ENCODE measurements around the gene GPR180.

The GPR180 gene

GRCh38 chr13:94656766-94657165 lies 55.1 kb downstream of the GPR180 start:
- no peaks in the 10 kb centered on the region for H3K9me3 Mint-ChIP-seq
- no peak for ATAC-seq
- H3K36me3 Mint-ChIP-seq = no peaks in the 10 kb centered on the region
- H3K27ac Mint-ChIP-seq = no peak overlapping the region
- no peak overlapping the region for H3K4me3 Mint-ChIP-seq
- H3K4me1 Mint-ChIP-seq = no peaks in the 10 kb centered on the region
- H3K27me3 Mint-ChIP-seq = peaks cover 31% of the 10 kb centered on the region

GRCh38 chr13:94657167-94657566 lies 55.5 kb downstream of the GPR180 start:
- H3K4me1 Mint-ChIP-seq = no peaks in the 10 kb centered on the region
- H3K27me3 Mint-ChIP-seq = peaks cover 31% of the 10 kb centered on the region
- no peaks in the 10 kb centered on the region for H3K36me3 Mint-ChIP-seq
- ATAC-seq = no peak
- H3K9me3 Mint-ChIP-seq = no peaks in the 10 kb centered on the region
- H3K4me3 Mint-ChIP-seq = no peak overlapping the region
- no peak overlapping the region for H3K27ac Mint-ChIP-seq

GRCh38 chr13:94658926-94659597 lies 57.4 kb downstream of the GPR180 start:
- H3K4me1 Mint-ChIP-seq = no peaks in the 10 kb centered on the region
- no peak for ATAC-seq
- H3K27ac Mint-ChIP-seq = no peak overlapping the region
- no peaks in the 10 kb centered on the region for H3K9me3 Mint-ChIP-seq
- peaks cover 20% of the 10 kb centered on the region for H3K27me3 Mint-ChIP-seq
- no peaks in the 10 kb centered on the region for H3K36me3 Mint-ChIP-seq
- H3K4me3 Mint-ChIP-seq = no peak overlapping the region

- no peaks in the 10 kb centered on the region for H3K36me3 Mint-ChIP-seq
- no peak overlapping the region for H3K4me3 Mint-ChIP-seq
- H3K27me3 Mint-ChIP-seq = peaks cover 20% of the 10 kb centered on the region
- ATAC-seq = no peak
- no peaks in the 10 kb centered on the region for H3K4me1 Mint-ChIP-seq
- H3K9me3 Mint-ChIP-seq = no peaks in the 10 kb centered on the region
- no peak overlapping the region for H3K27ac Mint-ChIP-seq
Observed at GRCh38 chr13:94659598-94659946, 57.9 kb downstream of the GPR180 start.

GRCh38 chr13:94660695-94661326 lies 59.2 kb downstream of the GPR180 start:
- Mint-ChIP-seq H3K27me3 (peaks cover 28% of the 10 kb centered on the region), H3K4me3 (no peak overlapping the region), H3K4me1 (no peaks in the 10 kb centered on the region), H3K36me3 (no peaks in the 10 kb centered on the region), H3K9me3 (no peaks in the 10 kb centered on the region), H3K27ac (no peak overlapping the region)
- ATAC-seq = no peak

GRCh38 chr13:94661406-94661805 lies 59.7 kb downstream of the GPR180 start:
- ATAC-seq = no peak
- Mint-ChIP-seq H3K27ac (no peak overlapping the region), H3K9me3 (no peaks in the 10 kb centered on the region), H3K36me3 (no peaks in the 10 kb centered on the region), H3K4me3 (no peak overlapping the region), H3K4me1 (no peaks in the 10 kb centered on the region), H3K27me3 (peaks cover 33% of the 10 kb centered on the region)

GRCh38 chr13:94662274-94662945 lies 60.8 kb downstream of the GPR180 start:
- Mint-ChIP-seq H3K4me1 (peaks cover 3% of the 10 kb centered on the region), H3K4me3 (no peak overlapping the region), H3K9me3 (no peaks in the 10 kb centered on the region), H3K27me3 (peaks cover 38% of the 10 kb centered on the region), H3K27ac (no peak overlapping the region), H3K36me3 (no peaks in the 10 kb centered on the region)
- ATAC-seq = no peak

- H3K27me3 Mint-ChIP-seq = peaks cover 35% of the 10 kb centered on the region
- no peak for ATAC-seq
- no peaks in the 10 kb centered on the region for H3K36me3 Mint-ChIP-seq
- no peak overlapping the region for H3K4me3 Mint-ChIP-seq
- no peak overlapping the region for H3K27ac Mint-ChIP-seq
- peaks cover 5% of the 10 kb centered on the region for H3K4me1 Mint-ChIP-seq
- peaks cover 3% of the 10 kb centered on the region for H3K9me3 Mint-ChIP-seq
Observed at GRCh38 chr13:94664889-94665288, 63.2 kb downstream of the GPR180 start.

- H3K27ac Mint-ChIP-seq = no peak overlapping the region
- H3K4me3 Mint-ChIP-seq = no peak overlapping the region
- H3K9me3 Mint-ChIP-seq = peaks cover 3% of the 10 kb centered on the region
- H3K36me3 Mint-ChIP-seq = no peaks in the 10 kb centered on the region
- peaks cover 5% of the 10 kb centered on the region for H3K4me1 Mint-ChIP-seq
- ATAC-seq = no peak
- H3K27me3 Mint-ChIP-seq = peaks cover 35% of the 10 kb centered on the region
Observed at GRCh38 chr13:94666065-94666464, 64.4 kb downstream of the GPR180 start.

GRCh38 chr13:94667190-94667589 lies 65.5 kb downstream of the GPR180 start:
- ATAC-seq = no peak
- H3K4me3 Mint-ChIP-seq = no peak overlapping the region

GRCh38 chr13:94672400-94672799 lies 70.7 kb downstream of the GPR180 start:
- peaks cover 3% of the 10 kb centered on the region for H3K9me3 Mint-ChIP-seq
- H3K27me3 Mint-ChIP-seq = peaks cover 33% of the 10 kb centered on the region
- H3K36me3 Mint-ChIP-seq = no peaks in the 10 kb centered on the region
- no peak for ATAC-seq
- no peak overlapping the region for H3K4me3 Mint-ChIP-seq
- no peak overlapping the region for H3K27ac Mint-ChIP-seq
- H3K4me1 Mint-ChIP-seq = peaks cover 2% of the 10 kb centered on the region

More at GRCh38 chr13:94667190-94667589, 65.5 kb downstream of the GPR180 start:
- peaks cover 5% of the 10 kb centered on the region for H3K4me1 Mint-ChIP-seq
- peaks cover 3% of the 10 kb centered on the region for H3K9me3 Mint-ChIP-seq
- H3K27ac Mint-ChIP-seq = no peak overlapping the region
- no peaks in the 10 kb centered on the region for H3K36me3 Mint-ChIP-seq
- peaks cover 40% of the 10 kb centered on the region for H3K27me3 Mint-ChIP-seq

GRCh38 chr13:94673851-94674250 lies 72.2 kb downstream of the GPR180 start:
- Mint-ChIP-seq H3K4me1 (no peaks in the 10 kb centered on the region), H3K27me3 (peaks cover 37% of the 10 kb centered on the region), H3K27ac (no peak overlapping the region), H3K4me3 (no peak overlapping the region), H3K9me3 (peaks cover under 1% of the 10 kb centered on the region), H3K36me3 (no peaks in the 10 kb centered on the region)
- no peak for ATAC-seq

GRCh38 chr13:94674609-94675348 lies 73.1 kb downstream of the GPR180 start:
- H3K36me3 Mint-ChIP-seq = no peaks in the 10 kb centered on the region
- no peaks in the 10 kb centered on the region for H3K9me3 Mint-ChIP-seq
- no peak for ATAC-seq
- H3K4me1 Mint-ChIP-seq = no peaks in the 10 kb centered on the region
- H3K27ac Mint-ChIP-seq = no peak overlapping the region
- no peak overlapping the region for H3K4me3 Mint-ChIP-seq
- peaks cover 37% of the 10 kb centered on the region for H3K27me3 Mint-ChIP-seq

- H3K9me3 Mint-ChIP-seq = no peaks in the 10 kb centered on the region
- no peaks in the 10 kb centered on the region for H3K36me3 Mint-ChIP-seq
- H3K4me1 Mint-ChIP-seq = no peaks in the 10 kb centered on the region
- H3K4me3 Mint-ChIP-seq = no peak overlapping the region
- no peak overlapping the region for H3K27ac Mint-ChIP-seq
- ATAC-seq = no peak
- H3K27me3 Mint-ChIP-seq = peaks cover 28% of the 10 kb centered on the region
Observed at GRCh38 chr13:94677799-94678198, 76.1 kb downstream of the GPR180 start.

GRCh38 chr13:94678845-94679244 lies 77.2 kb downstream of the GPR180 start:
- Mint-ChIP-seq H3K9me3 (no peaks in the 10 kb centered on the region), H3K4me3 (no peak overlapping the region), H3K27ac (no peak overlapping the region), H3K4me1 (no peaks in the 10 kb centered on the region), H3K27me3 (peaks cover 35% of the 10 kb centered on the region), H3K36me3 (no peaks in the 10 kb centered on the region)
- no peak for ATAC-seq

Data from stimulated activated memory B cell treated with anti-CD40 and anti-IgM and Interleukin-4, amounts not matched to agents 10 μg/mL and 1 μg/mL and 100 μg/mL, for 72 hours (primary cell).